Activated T-helper 1 cell treated with anti-CD3 and anti-CD28 coated beads, Interleukin-2, amount 50 U/mL, for 16 hours (primary cell): ENCODE measurements around the gene SETD5.
A peak's percentile ranks its signal among the peaks of the same experiment; 100 is the strongest.

Experiments
- DNase-seq, 2 donors: peaks; one replicate each; pipeline ENCODE4 v3.0.0-alpha.2; 2020; ENCODE audit warnings: low read depth in 1 of 2, low spot score in 1 of 2

SETD5 gene

GRCh38 chr3:9397332-9397905 is at the start of gene SETD5:
SETD5 (plus strand) TSS chr3:9397615; CDS start chr3:9428939, 31,324 bp downstream.
- DNase-seq, result peak; percentile 99 to 100

DNA sequence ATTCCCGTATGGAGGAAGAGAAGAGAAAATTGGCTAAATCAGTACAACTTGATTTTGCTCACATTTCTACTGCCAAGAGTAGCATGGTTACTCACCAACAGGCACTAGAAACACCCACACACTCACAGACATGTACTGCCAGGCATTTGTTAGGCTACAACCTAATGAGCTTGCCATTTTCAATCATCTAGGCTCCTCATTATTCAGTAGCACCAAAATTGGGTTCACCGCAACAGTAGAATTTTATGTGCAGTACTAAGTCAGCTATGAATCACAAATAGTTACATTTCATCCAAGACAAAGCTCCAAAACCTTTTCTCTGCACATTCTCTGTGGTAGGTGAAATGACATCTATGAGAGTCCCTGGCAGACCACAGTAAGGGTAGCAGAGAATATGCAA is 49.5 kb upstream of the SETD5 start:
- DNase-seq, result no peak

DNA sequence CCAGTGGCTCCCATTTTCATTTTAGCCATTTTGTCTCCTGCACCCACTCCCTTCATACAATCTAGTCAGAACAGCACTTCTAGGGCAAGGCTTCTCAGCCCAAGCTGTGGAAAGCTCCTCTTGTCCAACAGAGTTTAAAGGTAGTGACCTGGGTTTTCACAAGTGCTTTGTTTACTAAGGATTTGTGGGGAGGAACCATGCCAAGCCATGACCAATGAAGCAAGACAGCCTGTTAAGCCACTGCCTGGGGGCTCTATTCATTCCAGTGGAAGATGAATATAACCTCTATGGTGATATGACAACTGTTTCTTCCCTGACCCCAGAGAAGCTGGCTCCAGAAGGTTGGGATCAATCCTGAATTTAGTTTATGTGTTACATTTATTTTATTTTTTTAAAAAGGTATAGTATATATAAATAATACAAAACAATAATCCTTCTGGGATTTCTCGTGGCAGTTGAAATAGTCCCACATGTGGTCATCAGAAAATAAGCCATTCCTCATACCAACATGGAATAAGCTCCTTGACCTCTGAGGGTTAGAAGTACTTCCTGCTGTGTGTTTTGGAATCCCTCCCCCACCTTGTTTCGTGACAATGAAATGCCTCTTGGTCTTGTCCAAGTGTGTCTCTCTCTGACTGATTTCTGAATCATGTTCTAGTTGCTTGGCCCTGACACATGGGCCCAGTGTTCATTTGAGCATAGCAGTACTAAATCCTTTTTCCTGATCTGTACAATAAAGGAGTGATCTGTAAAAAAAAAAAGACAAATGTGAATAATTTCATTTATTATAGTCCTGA is 47.9 kb upstream of the SETD5 start:
- no peak for DNase-seq

GRCh38 chr3:9351709-9352126 is 45.7 kb upstream of the SETD5 start:
- DNase-seq, result no peak

- DNase-seq, result peak in 1 of 2 donors; percentile 11
Observed at GRCh38 chr3:9352917-9353752, 44.3 kb upstream of the SETD5 start.

GRCh38 chr3:9361691-9362388 is 35.6 kb upstream of the SETD5 start:
- DNase-seq, result no peak

DNA sequence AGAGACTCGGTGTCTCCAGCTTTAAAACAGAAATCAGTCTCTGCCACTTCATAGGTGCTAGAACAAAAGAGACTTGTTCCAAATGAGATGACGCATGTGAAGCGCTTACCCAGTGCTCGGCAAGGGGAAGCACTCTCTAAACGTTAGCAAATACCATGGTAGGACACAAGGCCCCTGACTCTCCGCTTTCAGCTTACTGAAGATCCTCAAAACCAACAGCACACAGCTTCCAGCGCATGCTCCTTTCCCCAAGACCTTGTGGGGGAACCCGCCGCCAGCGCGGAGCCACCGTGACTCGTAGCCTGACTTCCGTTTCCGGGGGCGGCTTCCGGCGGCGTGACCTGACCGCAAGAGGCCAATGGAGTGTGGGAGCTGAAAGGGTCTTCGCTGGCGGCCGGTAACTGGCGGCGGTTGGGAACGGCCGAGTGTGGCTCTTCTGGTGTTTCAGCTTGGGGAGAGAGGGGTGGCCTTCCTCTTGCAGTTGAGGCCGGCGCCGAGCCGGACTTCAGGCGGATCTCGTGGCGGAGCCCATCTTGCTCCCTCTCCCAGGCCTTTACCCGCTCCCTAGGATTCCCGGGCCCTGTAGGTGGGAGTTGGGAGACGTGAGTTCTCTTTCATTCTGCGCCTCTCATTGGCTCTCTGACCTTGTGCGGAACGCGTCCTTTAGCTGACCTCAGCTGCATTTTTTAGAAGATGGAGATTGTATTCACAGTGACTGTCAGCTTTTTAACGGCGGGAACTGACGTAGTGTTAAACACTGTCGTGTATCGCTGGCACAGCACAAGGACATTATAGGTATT is 34.5 kb upstream of the SETD5 start, which contains the start of gene THUMPD3:
TSS of gene THUMPD3 (plus strand) at position 324 of the 800 bp plus-strand sequence. CDS start 2,015 bp downstream, outside the sequence.
- peak; percentile 79 to 87 for DNase-seq

GRCh38 chr3:9369508-9369907 is 27.9 kb upstream of the SETD5 start:
- DNase-seq, result no peak

GRCh38 chr3:9373465-9373864 is 23.9 kb upstream of the SETD5 start:
- no peak for DNase-seq

GRCh38 chr3:9377981-9378380 is 19.4 kb upstream of the SETD5 start:
- no peak for DNase-seq

DNA sequence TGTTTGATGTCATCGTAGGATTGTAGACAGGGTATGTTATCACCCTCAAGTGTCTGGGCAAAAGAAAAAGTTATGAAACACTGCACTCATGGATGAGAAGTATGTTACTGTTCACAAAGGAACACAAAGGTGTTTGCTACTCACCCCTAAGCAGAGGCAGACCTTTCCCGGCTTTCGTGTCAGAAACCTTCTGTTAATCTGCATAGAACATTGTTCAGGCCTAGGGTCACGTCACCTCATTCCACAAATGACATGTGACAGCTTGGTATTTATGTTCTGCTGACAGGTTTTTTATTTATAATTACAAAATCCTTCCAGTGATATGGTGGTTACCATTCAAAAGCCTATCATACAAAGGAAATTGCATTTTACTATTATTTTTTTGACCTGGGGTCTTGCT is 18.1 kb upstream of the SETD5 start:
- no peak for DNase-seq

GRCh38 chr3:9380014-9380413 is 17.4 kb upstream of the SETD5 start:
- no peak for DNase-seq

DNA sequence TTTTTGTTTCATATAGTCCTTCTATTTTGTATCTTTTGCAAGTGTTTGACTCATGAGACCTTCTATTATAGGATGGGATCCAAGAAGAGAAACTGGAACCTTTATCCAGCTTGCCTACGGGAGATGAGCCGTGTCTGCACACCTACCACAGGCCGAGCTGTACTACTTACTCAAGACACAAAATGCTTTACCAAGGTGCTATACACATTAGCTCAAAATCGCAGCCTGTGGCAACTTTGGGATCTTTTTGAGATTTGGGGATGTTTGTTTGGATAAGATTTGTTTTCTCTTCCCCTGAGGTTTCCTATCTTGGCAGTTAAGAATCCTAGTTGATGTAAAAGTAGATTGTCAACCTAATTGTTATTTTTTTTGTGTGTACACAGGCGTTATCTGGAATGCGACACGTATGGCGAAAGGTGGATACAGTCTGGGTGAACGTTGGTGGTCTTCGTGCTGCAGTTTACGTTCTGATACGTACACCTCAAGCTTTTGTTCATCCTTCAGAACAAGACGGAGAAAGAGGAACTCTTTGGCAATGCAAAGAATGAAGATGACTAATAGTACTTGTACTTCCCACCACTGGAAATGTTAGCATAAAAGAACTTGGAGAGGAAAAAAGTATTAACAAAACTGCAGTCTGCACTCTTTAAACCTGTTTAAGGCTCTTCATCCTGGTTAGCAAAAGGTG is 13.1 kb upstream of the SETD5 start:
- DNase-seq, result no peak

DNA sequence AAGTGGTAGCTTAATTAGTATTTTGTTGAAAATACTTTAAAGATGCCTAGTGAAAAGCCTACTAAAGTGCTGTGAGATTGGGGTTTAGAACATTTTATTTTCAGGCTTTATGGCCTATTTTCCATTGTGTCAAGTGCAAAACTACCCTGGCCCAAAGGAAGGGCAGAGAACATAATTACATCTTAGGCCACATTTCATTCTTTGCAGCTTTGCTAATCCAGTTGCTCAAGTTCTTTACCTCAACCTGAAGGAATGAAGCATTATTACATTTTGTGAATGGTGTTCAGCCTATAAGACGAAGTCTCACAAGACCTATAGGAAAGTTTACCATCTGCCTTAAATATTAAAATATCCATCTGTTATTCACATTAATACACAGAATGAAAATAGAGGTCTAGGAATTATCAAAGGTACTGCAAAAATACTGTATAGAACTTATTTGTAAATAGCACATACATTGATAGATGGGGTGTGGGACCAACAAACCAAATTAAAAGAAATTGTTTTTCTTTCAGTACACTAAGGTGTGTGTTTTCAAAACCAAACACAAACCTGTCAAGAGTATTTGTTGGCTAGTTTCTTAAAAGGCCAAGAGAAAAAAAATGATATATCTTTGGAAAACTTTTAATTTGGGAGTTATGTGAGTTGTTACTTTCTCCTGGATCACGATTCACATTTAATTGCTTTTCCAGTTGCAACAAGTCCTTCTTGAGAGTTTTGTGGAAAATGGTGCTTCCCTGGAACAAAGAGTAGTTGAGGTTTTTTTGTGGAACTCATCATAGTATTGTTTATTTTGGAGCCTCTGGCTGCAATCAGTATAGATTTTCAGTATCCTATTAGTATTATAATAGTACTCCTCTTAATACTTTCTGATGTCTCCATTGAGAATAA is 12.0 kb upstream of the SETD5 start:
- DNase-seq, result no peak

DNA sequence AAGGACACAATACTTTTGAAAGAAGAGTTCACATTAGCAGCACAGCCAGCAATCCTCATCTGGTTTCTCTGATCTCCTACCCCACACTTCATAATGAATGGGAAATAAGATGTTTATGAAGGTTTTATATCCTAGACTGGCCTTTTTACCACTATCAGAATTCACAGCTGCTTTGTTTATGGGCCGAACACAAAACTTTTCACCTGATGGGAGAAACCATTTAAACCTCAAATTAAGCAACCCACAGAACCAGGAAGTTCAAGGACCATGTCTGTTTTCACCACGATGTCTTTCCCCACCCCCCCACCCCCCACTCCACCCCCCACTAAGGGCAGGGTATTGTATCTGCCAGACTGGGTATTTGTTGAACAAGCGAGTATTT is 11.3 kb upstream of the SETD5 start:
- DNase-seq, result no peak

DNA sequence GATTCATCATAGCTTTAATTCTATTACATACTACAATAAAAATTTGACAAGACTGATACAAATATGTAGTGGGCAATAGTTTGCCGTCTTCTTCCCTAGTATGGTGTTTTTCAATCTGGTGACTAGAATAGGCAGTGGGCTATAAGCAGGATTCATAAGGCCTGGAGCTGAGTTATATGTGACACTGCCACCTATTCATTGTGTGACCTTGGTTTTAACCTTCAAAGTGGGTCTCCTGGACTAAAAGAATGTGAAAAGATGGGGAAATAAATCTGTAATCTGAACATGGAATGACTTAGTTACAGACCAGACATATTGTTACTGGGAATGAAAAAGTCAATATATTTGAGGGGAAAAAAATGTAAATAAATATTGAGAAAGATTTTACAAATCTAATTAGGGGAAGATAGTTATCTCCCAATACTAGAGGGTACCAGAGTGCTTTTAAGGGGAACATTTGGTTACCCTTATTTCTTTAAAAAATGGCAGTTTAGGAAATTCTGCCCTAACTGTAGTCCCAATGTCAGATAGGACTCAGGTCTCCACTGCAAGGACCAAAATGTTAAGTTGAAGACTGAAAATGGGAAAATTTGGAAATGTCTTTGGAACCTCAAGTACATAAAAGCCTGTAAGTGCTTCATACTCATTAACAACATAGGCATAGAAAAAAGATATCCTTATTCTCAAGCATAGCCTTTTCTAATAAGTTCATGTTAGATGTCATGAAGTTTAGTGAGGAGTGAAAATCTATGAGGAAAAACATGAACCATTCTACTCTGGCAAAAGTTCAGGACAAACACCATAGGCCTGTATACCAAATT is 10.7 kb upstream of the SETD5 start:
- DNase-seq, result no peak

GRCh38 chr3:9387322-9387655 is 10.1 kb upstream of the SETD5 start:
- DNase-seq, result no peak

DNA sequence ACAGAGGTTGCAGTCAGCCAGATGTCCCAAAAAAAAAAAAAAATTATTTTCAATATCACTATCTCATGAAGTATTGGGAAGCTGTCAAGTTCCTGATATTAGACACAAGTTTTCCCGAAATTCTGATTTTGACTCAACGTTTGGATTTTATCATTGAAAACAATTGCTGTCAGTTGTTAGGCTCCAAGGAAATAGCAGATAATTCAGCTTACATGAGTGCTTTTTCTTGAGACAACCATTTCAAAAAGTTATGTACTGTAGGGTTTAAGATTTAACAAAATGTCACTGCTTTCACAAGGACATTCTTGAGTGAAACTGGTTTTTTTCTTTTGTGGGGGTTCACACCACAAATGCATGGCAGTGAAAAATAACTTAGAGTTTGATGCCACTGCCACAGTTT is 9.3 kb upstream of the SETD5 start:
- DNase-seq, result no peak
